Activated T-cell treated with anti-CD3 and anti-CD28 coated beads for 24 hours (primary cell): ENCODE measurements around the gene CFAP251.

Experiments used
- DNase-seq: peaks from one replicate; pipeline ENCODE4 v3.0.0-alpha.2; 2020; ENCODE audit warnings: low read depth

CFAP251 gene

DNA sequence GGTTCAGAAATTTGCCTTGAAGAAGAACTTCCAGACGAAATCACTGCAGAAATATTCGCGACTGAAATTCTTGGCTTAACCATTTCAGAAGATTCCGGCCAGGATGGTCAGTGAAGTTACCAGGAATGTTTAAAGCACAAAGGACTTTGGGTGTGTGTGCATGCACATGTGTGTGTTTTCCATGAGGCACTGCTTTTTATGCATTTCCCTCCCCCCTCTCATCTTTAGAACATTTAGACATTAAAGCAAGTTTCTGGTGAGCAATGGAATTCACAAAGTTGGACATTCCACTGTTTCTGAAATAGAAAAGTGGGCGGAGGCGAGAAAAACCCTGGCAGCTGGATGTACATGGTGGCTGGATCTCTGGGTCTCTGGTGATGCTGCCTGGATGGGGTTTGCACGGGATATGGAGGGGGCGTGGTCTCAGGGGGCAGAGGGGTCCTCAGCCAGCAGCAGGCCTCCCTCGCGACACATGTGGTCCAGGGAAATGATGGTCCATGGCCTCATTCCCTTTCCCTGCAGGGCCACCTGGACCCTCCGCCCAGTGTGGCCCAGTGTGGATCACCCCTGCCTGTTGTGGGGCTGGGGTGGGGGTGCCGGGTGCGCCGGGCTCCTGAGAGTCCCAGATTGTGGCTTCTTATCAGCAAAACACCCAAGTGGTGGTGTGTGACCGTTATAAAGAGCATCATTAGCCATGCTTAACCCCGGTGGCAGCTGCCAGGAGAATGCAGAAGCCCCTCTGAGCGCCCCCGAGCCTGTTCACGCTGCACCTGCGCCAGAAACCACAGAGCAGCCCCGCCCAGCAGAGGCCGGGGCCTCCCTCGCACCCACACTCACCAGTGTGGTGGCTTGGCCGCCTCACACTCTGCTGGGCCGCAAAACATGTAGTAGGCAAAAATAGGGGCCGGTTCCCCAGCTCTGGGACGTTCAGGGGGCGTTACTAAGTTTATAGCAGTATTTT lies 85.5 kb downstream of the CFAP251 start:
- DNase-seq = no peak

DNA sequence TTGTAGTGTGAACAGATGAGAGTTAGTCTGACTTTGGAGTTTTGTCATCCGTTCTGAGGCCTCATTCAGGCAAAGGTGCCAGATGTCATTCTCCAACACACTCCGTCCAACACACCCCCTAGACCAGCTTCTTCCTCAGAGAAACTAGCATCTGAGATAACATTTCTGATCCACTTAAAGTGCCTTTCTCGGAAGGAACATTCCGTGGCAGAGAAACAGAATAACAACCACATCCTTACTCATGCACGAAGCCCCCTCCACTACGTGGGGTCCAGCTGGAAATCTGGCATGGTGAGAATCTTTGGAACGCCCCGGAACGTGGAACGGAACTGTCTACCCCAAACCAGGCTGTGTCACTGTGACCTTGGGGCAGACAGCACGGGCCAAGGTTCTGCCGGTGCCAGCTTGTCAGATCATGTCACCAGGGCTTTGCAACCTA lies 86.3 kb downstream of the CFAP251 start:
- DNase-seq = no peak

- DNase-seq = no peak
Measured at GRCh38 chr12:122005252-122005776, 86.9 kb downstream of the CFAP251 start.

- no peak for DNase-seq
Measured at GRCh38 chr12:122006186-122006926, 88.0 kb downstream of the CFAP251 start.

DNA sequence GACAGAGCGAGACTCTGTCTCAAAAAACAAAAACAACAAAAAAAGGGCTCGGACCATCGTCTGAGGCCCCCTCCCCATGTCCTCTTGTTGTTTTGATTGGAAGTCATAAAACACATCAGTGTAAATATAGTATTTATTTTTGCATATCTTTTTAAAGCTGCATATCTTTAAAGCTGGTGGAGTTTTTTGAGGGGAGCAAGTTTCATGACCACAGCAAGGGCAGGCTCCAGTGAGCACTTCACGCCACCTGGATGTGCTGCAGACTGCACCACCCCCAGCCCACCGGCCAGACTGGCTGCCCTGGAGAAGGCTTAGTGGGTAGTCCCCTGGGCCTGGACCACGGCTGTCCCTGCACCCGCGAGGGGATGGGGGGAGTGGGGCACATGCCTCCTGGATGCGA lies 91.3 kb downstream of the CFAP251 start:
- no peak for DNase-seq

- DNase-seq = no peak
Measured at GRCh38 chr12:122012184-122012583, 93.8 kb downstream of the CFAP251 start.

- no peak for DNase-seq
Measured at GRCh38 chr12:122013136-122013535, 94.7 kb downstream of the CFAP251 start.

- no peak for DNase-seq
Measured at GRCh38 chr12:122013791-122014590, 95.6 kb downstream of the CFAP251 start.

DNA sequence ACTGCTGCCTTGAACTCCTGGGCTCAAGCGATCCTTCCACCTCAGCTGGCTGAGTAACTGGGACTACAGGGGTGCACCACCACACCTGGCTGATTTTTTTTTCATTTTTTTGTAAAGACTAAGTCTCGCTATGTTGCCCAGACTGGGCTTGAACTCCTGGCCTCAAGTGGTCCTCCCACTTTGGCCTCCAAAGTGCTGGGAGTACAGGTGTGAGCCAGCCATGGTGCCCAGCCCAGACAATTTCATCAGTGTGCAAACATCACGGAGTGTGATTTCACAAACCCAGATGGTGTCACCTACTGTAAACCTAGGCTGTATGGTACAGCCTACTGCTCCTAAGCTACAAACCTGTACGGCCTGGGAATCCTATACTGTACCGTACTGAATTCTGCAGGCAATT lies 96.4 kb downstream of the CFAP251 start:
- DNase-seq = no peak

- DNase-seq = no peak
Measured at GRCh38 chr12:122018457-122018856, 100.1 kb downstream of the CFAP251 start.

- no peak for DNase-seq
Measured at GRCh38 chr12:122018937-122019336, 100.5 kb downstream of the CFAP251 start.

DNA sequence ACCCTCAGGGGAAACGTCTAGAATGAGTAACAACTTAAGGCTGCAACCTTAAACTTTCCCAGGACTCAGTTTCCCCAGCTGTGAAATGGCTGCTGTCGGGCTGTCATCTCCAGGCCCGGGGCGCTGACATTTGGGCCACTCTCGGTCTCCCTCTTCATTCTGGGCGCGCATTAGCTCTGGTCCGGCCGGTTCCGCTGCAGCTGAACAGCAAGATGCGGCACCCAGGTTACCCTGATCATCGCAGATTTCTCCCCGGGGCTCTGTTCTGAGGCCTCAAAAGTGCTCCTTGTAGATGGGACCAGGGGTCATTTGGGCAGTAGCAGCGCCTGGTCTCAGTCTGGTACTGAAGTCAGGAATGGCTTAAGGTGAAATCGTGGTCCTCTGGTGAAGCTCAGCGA lies 102.4 kb downstream of the CFAP251 start:
- no peak for DNase-seq

- DNase-seq = no peak
Measured at GRCh38 chr12:122021193-122021821, 102.9 kb downstream of the CFAP251 start.

GRCh38 chr12:122021822-122022392 lies 103.5 kb downstream of the CFAP251 start, which contains the start of gene BCL7A:
Gene BCL7A (plus strand): TSS chr12:122021884. CDS start chr12:122022092, 208 bp downstream.
- peak; percentile 53 for DNase-seq

DNA sequence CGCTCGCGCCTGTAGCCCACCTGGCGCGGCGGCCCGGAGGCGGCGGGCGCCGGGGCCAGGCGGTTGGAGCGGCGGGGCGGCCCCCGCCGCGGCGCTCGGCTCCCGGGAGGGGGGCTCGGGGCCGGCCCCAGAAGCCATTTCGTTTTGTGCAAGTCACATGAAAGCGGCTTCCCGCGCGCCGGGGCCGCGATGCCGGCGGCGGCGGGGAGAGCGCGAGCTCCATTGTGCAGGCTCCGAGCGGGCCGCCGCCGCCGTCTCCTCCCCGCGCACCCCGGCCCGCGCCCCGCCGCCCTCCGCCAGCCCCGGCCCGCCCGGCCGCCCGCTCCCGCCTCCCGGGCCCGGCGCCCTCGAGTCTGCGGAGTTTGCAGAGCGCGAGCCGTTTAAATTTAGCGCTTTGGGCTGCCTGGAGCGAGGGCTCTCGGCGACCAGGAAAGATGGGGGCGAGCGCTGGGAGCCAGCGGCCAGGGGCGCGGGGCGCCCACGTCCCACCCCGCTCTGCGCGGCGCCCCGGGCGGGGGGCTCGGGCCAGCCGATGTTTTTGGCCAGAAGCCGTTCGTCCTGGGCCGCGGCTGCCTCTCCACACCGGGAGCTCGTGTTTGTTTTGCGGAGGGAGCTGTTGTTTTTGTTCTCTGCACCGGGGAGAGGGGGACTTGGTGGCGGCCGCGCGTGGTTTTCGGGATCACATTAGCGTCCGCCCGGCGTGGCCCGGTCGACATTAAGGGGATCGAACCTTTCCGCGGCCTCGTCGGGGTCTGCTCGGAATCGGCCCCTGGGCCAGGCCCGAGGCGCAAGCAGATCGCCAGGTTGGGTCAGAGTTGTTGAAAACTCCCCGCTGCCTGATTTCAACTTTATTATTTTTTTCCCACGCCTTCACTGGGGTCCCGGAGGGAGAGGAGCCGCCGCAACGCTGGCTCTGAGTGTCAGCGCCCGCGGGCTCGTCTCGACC lies 104.3 kb downstream of the CFAP251 start:
- DNase-seq = no peak

DNA sequence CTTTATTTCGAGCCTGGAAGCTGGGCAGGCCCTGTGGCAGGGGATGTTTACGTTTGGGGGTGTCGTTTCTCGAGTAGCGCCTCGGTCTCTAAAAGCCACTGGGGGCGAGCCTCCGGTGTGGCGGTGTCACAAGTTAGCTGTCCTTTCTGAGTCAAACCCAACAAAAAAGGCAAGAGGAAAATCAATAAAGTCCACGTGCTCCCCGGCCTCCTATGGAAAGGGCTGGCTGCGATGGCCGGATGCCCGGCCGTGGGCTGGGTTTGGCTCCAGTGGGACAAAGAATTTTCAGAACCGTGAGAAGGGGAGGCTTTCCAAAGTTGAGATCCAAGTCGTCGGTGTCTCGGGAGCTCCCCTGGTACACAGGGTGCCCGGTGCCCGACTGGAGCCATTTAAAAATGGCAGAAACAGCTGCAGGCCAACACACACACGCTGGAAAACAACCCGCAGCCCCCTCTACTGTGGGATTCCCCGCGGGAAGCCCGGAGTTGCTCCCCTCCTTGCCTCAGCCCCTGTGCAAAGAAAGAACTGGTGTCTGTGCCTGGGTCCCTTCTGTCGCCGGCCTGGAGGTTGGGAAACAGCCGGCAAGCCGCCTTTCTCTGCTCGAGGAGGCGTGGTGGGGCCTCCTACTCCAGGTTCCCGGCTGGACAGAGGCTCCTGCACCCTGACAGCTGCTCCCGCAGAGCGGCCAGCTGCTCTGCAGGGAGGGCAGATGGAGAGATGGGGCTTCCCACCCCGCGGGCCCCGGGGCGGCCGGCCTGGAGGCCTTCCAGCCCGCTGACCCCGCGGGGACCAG lies 105.1 kb downstream of the CFAP251 start:
- no peak for DNase-seq

DNA sequence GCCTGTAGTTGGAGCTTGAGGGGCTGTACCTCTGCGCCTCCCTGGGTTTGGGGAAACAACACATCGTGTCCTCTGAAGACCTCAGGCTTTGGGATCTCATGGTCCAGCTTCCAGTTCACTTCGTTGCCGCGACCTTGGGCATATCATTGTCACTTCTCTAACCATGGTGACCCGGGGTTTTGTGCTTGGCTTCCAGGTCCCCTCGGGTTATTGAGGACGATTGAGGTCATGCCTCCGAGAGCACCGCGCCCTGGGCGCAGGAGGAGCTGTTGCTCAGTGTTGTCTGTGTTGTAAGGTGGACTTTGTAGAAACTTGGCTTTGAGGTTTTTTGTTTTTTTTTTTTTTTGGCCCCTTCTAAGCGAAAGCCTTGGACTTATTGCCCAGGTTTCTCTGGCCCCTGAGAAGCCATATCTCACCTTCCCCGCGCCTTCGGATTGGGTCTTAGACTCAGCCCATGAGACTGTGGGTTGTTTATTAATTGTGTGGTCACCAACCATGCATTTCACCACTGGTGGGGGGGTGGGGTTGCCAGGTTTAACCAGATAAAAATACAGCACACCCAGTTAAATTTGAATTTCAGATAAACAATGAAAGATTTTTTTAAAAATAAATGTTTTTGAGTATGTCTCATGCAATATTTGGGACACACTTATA lies 105.9 kb downstream of the CFAP251 start:
- no peak for DNase-seq

DNA sequence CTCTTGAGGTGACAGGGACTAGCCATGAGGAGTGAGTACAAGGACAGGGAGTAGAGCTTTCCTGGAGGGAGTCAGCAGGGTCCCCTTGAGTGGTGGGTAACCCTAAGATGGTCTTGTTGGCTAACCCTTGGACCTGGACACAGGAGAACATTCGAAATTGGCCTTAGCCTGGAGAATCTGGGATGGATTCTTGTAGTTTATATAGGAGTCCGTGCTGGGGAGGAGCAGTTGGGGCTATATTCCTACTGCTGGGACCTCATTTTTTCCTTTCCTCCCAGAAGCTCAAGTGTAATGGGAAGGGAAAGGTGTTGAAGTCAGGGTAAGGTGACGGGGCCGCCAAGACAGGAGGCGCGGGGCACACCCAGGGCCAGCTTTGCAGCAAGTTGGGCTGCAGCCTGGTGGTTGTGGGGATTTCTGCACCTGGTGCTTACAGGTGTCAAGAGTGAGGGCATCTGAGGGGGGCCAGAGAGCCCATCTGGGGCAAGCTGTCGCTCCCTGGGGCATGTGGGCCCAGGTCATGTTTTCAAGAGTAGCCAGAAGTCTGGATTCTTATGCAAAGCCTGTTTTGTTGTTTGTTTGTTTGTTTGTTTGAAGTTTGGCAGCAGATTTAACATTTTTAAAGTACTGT lies 108.4 kb downstream of the CFAP251 start:
- DNase-seq = no peak
